Smooth muscle cell (in vitro differentiated cells): ENCODE measurements around the gene SNX25. TPM values are rescaled to one million over a fixed set of nuclear protein-coding genes. Genes with fewer than 3 reads are reported as not detected.

Experiments used
- DNase-seq: peaks from one replicate; lab custom pipeline; 2025; ENCODE audit not compliant: unreplicated experiment; lab: John Stamatoyannopoulos, UW
- H2AFZ ChIP-seq: fragments of 200-600 bp; sonication (generic); 2 replicates; pipeline ENCODE4 v1.6.0; 2016; ENCODE audit warnings: antibody characterized with exemption, low read depth, mild to moderate bottlenecking
- H3F3A ChIP-seq: fragments of 200-600 bp; sonication (generic); 2 replicates; pipeline ENCODE4 v1.6.0; 2017; ENCODE audit warnings: antibody characterized with exemption, low read depth
- H3K27ac ChIP-seq: fragments of 200-600 bp; sonication (generic); 2 replicates; pipeline ENCODE4 v1.5.1; 2016; ENCODE audit warnings: low read depth, mild to moderate bottlenecking
- H3K27me3 ChIP-seq: fragments of 200-600 bp; sonication (generic); 2 replicates; pipeline ENCODE4 v1.6.1; 2016; ENCODE audit warnings: low read depth, mild to moderate bottlenecking
- H3K36me3 ChIP-seq: fragments of 200-600 bp; sonication (generic); 2 replicates; pipeline ENCODE4 v1.5.1; 2016; ENCODE audit warnings: low read depth
- H3K4me1 ChIP-seq: fragments of 200-600 bp; sonication (generic); 2 replicates; pipeline ENCODE4 v1.5.1; 2016; ENCODE audit warnings: low read depth
- H3K4me2 ChIP-seq: fragments of 200-600 bp; sonication (generic); 2 replicates; pipeline ENCODE4 v1.6.0; 2016; ENCODE audit warnings: mild to moderate bottlenecking
- H3K4me3 ChIP-seq: fragments of 200-600 bp; sonication (generic); 2 replicates; pipeline ENCODE4 v1.5.1; 2016; ENCODE audit warnings: mild to moderate bottlenecking
- H3K79me2 ChIP-seq: fragments of 200-600 bp; sonication (generic); 2 replicates; pipeline ENCODE4 v1.6.0; 2016; ENCODE audit warnings: low read depth, mild to moderate bottlenecking
- H3K9ac ChIP-seq: fragments of 200-600 bp; sonication (generic); 2 replicates; pipeline ENCODE4 v1.6.0; 2016; ENCODE audit warnings: low read depth
- H3K9me3 ChIP-seq: fragments of 200-600 bp; sonication (generic); replicated peaks from 2 replicates; pipeline ENCODE4 v1.5.1; 2016; ENCODE audit warnings: low read depth
- H4K20me1 ChIP-seq: fragments of 200-600 bp; sonication (generic); 2 replicates; pipeline ENCODE4 v1.6.0; 2016; ENCODE audit warnings: low read depth
- CTCF ChIP-seq: fragments of 200-600 bp; sonication (generic); IDR thresholded peaks from 2 replicates; pipeline ENCODE4 v1.5.1; 2017; ENCODE audit warnings: borderline replicate concordance, mild to moderate bottlenecking, antibody characterized with exemption; ENCODE audit not compliant: insufficient read depth, poor library complexity, severe bottlenecking
- WGBS: methylation state at CpG from one replicate; pipeline ENCODE4 v1.1.7; 2016; ENCODE audit warnings: low lambda C conversion rate; 5-methylcytosine and 5-hydroxymethylcytosine counted together
- polyA plus RNA-seq: library from polyadenylated mRNA; unstranded; fragments of >200 nt; fragmentation: Nextera tagmentation; extraction: Ambion mirVana; gene quantifications from 2 replicates; pipeline ENCODE4 v1.2.1, GENCODE V29; 2016
- total RNA-seq: library from RNA; depleted of rRNA; stranded (reverse); fragments of >200 nt; gene quantifications from 2 replicates; pipeline ENCODE4 v1.2.3, GENCODE V29; 2014

The SNX25 gene
- total and polyA plus RNA-seq, 2 experiments from 2014 or later = 12.3 to 23.6 TPM

GRCh38 chr4:185392156-185392555 lies 182.8 kb downstream of the SNX25 start:
- Histone ChIP-seq H3K36me3 (no peaks in the 10 kb centered on the region), H3K27me3 (no peaks in the 10 kb centered on the region), H3K4me1 (peaks cover 11% of the 10 kb centered on the region), H3K79me2 (no peaks in the 10 kb centered on the region), H3K9ac (no peak overlapping the region), H3F3A (peaks cover 7% of the 10 kb centered on the region), H4K20me1 (no peaks in the 10 kb centered on the region), H2AFZ (no peak overlapping the region), H3K4me3 (no peak overlapping the region), H3K9me3 (no peaks in the 10 kb centered on the region), H3K4me2 (no peak overlapping the region), H3K27ac (no peak overlapping the region)
- WGBS = 88% methylated on average over 1 of the region's 1 CpG
- TF ChIP-seq CTCF = no peak
- no peak for DNase-seq

GRCh38 chr4:185394568-185395237 lies 185.3 kb downstream of the SNX25 start:
- WGBS = 86% methylated on average over 12 of the region's 12 CpGs
- H3K27me3 ChIP-seq = no peaks in the 10 kb centered on the region
- peaks cover 4% of the 10 kb centered on the region for H3K36me3 ChIP-seq
- peaks cover 25% of the 10 kb centered on the region for H3K4me1 ChIP-seq
- H3K4me2 ChIP-seq = peak overlapping the region; percentile 95
- no peak overlapping the region for H2AFZ ChIP-seq
- H3F3A ChIP-seq = peaks cover 10% of the 10 kb centered on the region
- no peak overlapping the region for H3K9ac ChIP-seq
- no peak for DNase-seq
- H3K79me2 ChIP-seq = no peaks in the 10 kb centered on the region
- TF ChIP-seq CTCF = no peak
- H3K4me3 ChIP-seq = peak overlapping the region; percentile 70
- peak overlapping the region; percentile 94 for H3K27ac ChIP-seq
- H3K9me3 ChIP-seq = no peaks in the 10 kb centered on the region
- no peaks in the 10 kb centered on the region for H4K20me1 ChIP-seq

- 55% methylated on average over 12 of the region's 12 CpGs for WGBS
Measured at GRCh38 chr4:185395238-185395955, 186.0 kb downstream of the SNX25 start, which contains the start of gene LRP2BP. Gene LRP2BP (minus strand): TSS chr4:185395924. CDS start chr4:185378186, 17,738 bp downstream.

More at GRCh38 chr4:185395238-185395955, 186.0 kb downstream of the SNX25 start, which contains the start of gene LRP2BP:
- Histone ChIP-seq H3K4me1 (peaks cover 25% of the 10 kb centered on the region), H4K20me1 (no peaks in the 10 kb centered on the region), H3K4me2 (peak within 1 kb of the TSS; percentile 95), H3K9ac (peak within 1 kb of the TSS; percentile 71), H3F3A (peaks cover 14% of the 10 kb centered on the region), H3K27ac (peak within 1 kb of the TSS; percentile 94), H3K27me3 (no peaks in the 10 kb centered on the region), H3K4me3 (peak within 1 kb of the TSS; percentile 70), H2AFZ (peak within 1 kb of the TSS; percentile 63), H3K79me2 (no peaks in the 10 kb centered on the region), H3K9me3 (no peaks in the 10 kb centered on the region), H3K36me3 (peaks cover 10% of the 10 kb centered on the region)
- no peak for DNase-seq
- no peak for TF ChIP-seq CTCF
